H1 (cell line): ENCODE results near the gene VAT1L. TPM values are rescaled to one million over a fixed set of nuclear protein-coding genes. Genes with fewer than 3 reads are reported as not detected.

Source experiments
- CTCF ChIA-PET: fragments of 300-600 bp; sonication (Branson Sonifier 250); formaldehyde crosslinking; loops from one replicate; lab custom pipeline; 2021; ENCODE audit not compliant: partially characterized antibody; lab: Charles Lee
- POLR2A ChIA-PET: fragments of 300-600 bp; sonication (Branson Sonifier 250); formaldehyde crosslinking; loops from one replicate; lab custom pipeline; 2021; ENCODE audit warnings: inconsistent platforms; ENCODE audit not compliant: partially characterized antibody; lab: Charles Lee
- DNase-seq, 2 experiments: peaks; one replicate each; pipeline versions ENCODE4 v3.0.0 to v3.0.0-alpha.2; 2010 to 2022; ENCODE audit warnings: low spot score in 2 of 2, low read depth in 1 of 2, mixed read lengths in 1 of 2
- FAIRE-seq: peaks from 2 replicates; lab custom pipeline; 2011; peaks lifted over from hg19 to GRCh38; lab: Jason Lieb, UNC
- H2AFZ ChIP-seq: 2 replicates; pipeline ENCODE4 v1.8.1; 2012; ENCODE audit warnings: low read length, inconsistent platforms
- H2AK5ac ChIP-seq: 2 replicates; pipeline ENCODE4 v1.6.1; 2013; ENCODE audit warnings: low read depth, low read length
- H2BK120ac ChIP-seq: replicated peaks from 2 replicates; pipeline ENCODE3; 2013; ENCODE audit warnings: low read depth, low read length, inconsistent platforms
- H2BK12ac ChIP-seq: 2 replicates; pipeline ENCODE4 v1.6.1; 2013; ENCODE audit warnings: low read depth, low read length
- H2BK15ac ChIP-seq: 2 replicates; pipeline ENCODE4 v1.6.1; 2013; ENCODE audit warnings: low read length
- H2BK20ac ChIP-seq: 2 replicates; pipeline ENCODE4 v1.6.1; 2013; ENCODE audit warnings: low read length
- H2BK5ac ChIP-seq: 2 replicates; pipeline ENCODE4 v1.6.1; 2013; ENCODE audit warnings: low read depth, low read length
- H3K14ac ChIP-seq: 2 replicates; pipeline ENCODE4 v1.6.1; 2013; ENCODE audit warnings: inconsistent platforms; ENCODE audit not compliant: insufficient read length
- H3K18ac ChIP-seq: 2 replicates; pipeline ENCODE4 v1.6.1; 2013; ENCODE audit warnings: low read length; ENCODE audit errors: extremely low read depth
- H3K23ac ChIP-seq: 2 replicates; pipeline ENCODE4 v1.6.1; 2013; ENCODE audit warnings: inconsistent platforms; ENCODE audit not compliant: insufficient read length
- H3K23me2 ChIP-seq: 2 replicates; pipeline ENCODE4 v1.6.1; 2013; ENCODE audit warnings: low read depth, low read length
- H3K27ac ChIP-seq: 2 replicates; pipeline ENCODE4 v1.6.1; 2011; ENCODE audit warnings: low read depth, low read length, inconsistent platforms
- H3K27me3 ChIP-seq, 4 experiments: replicated peaks in 1 of 4; 1 replicate in 1 of 4; 2 replicates in 3 of 4; pipeline versions ENCODE4 v1.6.1 to v1.8.1; 2011 to 2013; ENCODE audit warnings: low read length in 3 of 4, mild to moderate bottlenecking in 3 of 4, inconsistent platforms in 2 of 4, mixed read lengths in 2 of 4, moderate library complexity in 1 of 4; ENCODE audit not compliant: control insufficient read depth in 3 of 4, insufficient read depth in 3 of 4; ENCODE audit errors: extremely low read depth in 1 of 4
- H3K36me3 ChIP-seq, 4 experiments: 2 replicates each; pipeline versions ENCODE4 v1.6.1 to v1.8.1; 2011 to 2013; ENCODE audit warnings: mild to moderate bottlenecking in 4 of 4, low read length in 3 of 4, moderate library complexity in 2 of 4, control low read depth in 1 of 4, inconsistent platforms in 1 of 4; ENCODE audit not compliant: insufficient read depth in 4 of 4, control insufficient read depth in 2 of 4
- H3K4ac ChIP-seq: replicated peaks from 2 replicates; pipeline ENCODE3; 2013; ENCODE audit warnings: low read length, low read depth, mixed read lengths, inconsistent platforms; ENCODE audit not compliant: insufficient read length
- H3K4me1 ChIP-seq, 4 experiments: replicated peaks in 1 of 4; 1 replicate in 1 of 4; 2 replicates in 3 of 4; pipeline versions ENCODE4 v1.6.1 to v1.8.1; 2011 to 2013; ENCODE audit warnings: low read length in 3 of 4, inconsistent platforms in 2 of 4, mixed read lengths in 1 of 4; ENCODE audit not compliant: insufficient read depth in 4 of 4, control insufficient read depth in 3 of 4
- H3K4me2 ChIP-seq, 2 experiments: 2 replicates each; pipeline versions ENCODE4 v1.6.1 to v1.8.1; 2011 to 2013; ENCODE audit warnings: low read depth in 2 of 2, low read length in 2 of 2, control low read depth in 1 of 2, inconsistent platforms in 1 of 2, mild to moderate bottlenecking in 1 of 2; ENCODE audit not compliant: insufficient read depth in 1 of 2
- H3K4me3 ChIP-seq, 4 experiments: fragments of 200-600, 300-600 bp in 1 of 4; sonication (generic), shearing (Covaris generic), sonication (Bioruptor Twin) in 1 of 4; 2 replicates each; pipeline versions ENCODE4 v1.5.1 to v1.8.1; 2011 to 2016; ENCODE audit warnings: low read length in 4 of 4, low read depth in 3 of 4, control low read depth in 2 of 4, inconsistent platforms in 2 of 4, mild to moderate bottlenecking in 2 of 4, mixed read lengths in 1 of 4, moderate library complexity in 1 of 4; ENCODE audit not compliant: insufficient read depth in 2 of 4; ENCODE audit errors: extremely low read depth in 1 of 4
- H3K56ac ChIP-seq: replicated peaks from 2 replicates; pipeline ENCODE3; 2013; ENCODE audit warnings: low read depth, mild to moderate bottlenecking, mixed read lengths, low read length, inconsistent platforms; ENCODE audit not compliant: insufficient read length
- H3K79me1 ChIP-seq: 2 replicates; pipeline ENCODE4 v1.6.1; 2013; ENCODE audit warnings: low read depth, low read length, control low read depth
- H3K79me2 ChIP-seq, 2 experiments: 2 replicates each; pipeline versions ENCODE4 v1.6.1 to v1.8.1; 2012 to 2013; ENCODE audit warnings: low read length in 2 of 2, mild to moderate bottlenecking in 2 of 2, inconsistent platforms in 1 of 2; ENCODE audit not compliant: insufficient read depth in 2 of 2, control insufficient read depth in 1 of 2
- H3K9ac ChIP-seq, 4 experiments: replicated peaks in 1 of 4; 1 replicate in 1 of 4; 2 replicates in 3 of 4; pipeline versions ENCODE4 v1.6.1 to v1.8.1; 2011 to 2013; ENCODE audit warnings: low read depth in 3 of 4, low read length in 3 of 4, control low read depth in 2 of 4, mild to moderate bottlenecking in 2 of 4, moderate library complexity in 2 of 4, inconsistent platforms in 1 of 4; ENCODE audit errors: extremely low read depth in 1 of 4
- H3K9me3 ChIP-seq, 2 experiments: 2 replicates each; pipeline versions ENCODE4 v1.6.1 to v1.8.1; 2012 to 2013; ENCODE audit warnings: mild to moderate bottlenecking in 2 of 2, moderate library complexity in 2 of 2, control low read depth in 1 of 2, inconsistent platforms in 1 of 2, low read depth in 1 of 2, low read length in 1 of 2, mixed read lengths in 1 of 2; ENCODE audit not compliant: insufficient read depth in 2 of 2
- H4K20me1 ChIP-seq, 2 experiments: replicated peaks in 1 of 2; 2 replicates each; pipeline versions ENCODE3 to v1.8.1; 2011 to 2013; ENCODE audit warnings: inconsistent platforms in 2 of 2, low read length in 2 of 2, mild to moderate bottlenecking in 1 of 2; ENCODE audit not compliant: insufficient read depth in 2 of 2, control insufficient read depth in 1 of 2
- H4K5ac ChIP-seq: 2 replicates; pipeline ENCODE4 v1.6.1; 2013; ENCODE audit warnings: low read length, low read depth, mixed read lengths, inconsistent platforms; ENCODE audit not compliant: insufficient read length
- H4K8ac ChIP-seq: 2 replicates; pipeline ENCODE4 v1.8.0; 2013; ENCODE audit warnings: mild to moderate bottlenecking, moderate library complexity, low read length, inconsistent platforms; ENCODE audit not compliant: insufficient read depth; ENCODE audit errors: extremely low read depth
- H4K91ac ChIP-seq: replicated peaks from 2 replicates; pipeline ENCODE3; 2013; ENCODE audit warnings: low read length, mixed read lengths, inconsistent platforms; ENCODE audit not compliant: insufficient read length
- BACH1 ChIP-seq: IDR thresholded peaks from 2 replicates; pipeline ENCODE4 v1.6.1; 2012; ENCODE audit warnings: low read length, improper control_type of control experiment
- CEBPB ChIP-seq: IDR thresholded peaks from 2 replicates; pipeline ENCODE4 v1.6.1; 2012; ENCODE audit warnings: low read depth, low read length
- EP300 ChIP-seq, 2 experiments: IDR thresholded peaks; 1 replicate in 1 of 2; 2 replicates in 1 of 2; pipeline ENCODE4 v1.6.1; 2011 to 2012; ENCODE audit warnings: low read depth in 2 of 2, low read length in 2 of 2, mild to moderate bottlenecking in 2 of 2, borderline replicate concordance in 1 of 2, inconsistent platforms in 1 of 2, moderate library complexity in 1 of 2
- GABPA ChIP-seq: IDR thresholded peaks from 2 replicates; pipeline ENCODE4 v1.6.1; 2011; ENCODE audit warnings: mild to moderate bottlenecking, low read length, moderate library complexity, borderline replicate concordance; ENCODE audit not compliant: insufficient read depth
- HDAC6 ChIP-seq: IDR thresholded peaks from one replicate; pipeline ENCODE4 v1.7.1; 2012; ENCODE audit warnings: low read depth, mild to moderate bottlenecking, inconsistent platforms, low read length, moderate library complexity
- KDM1A ChIP-seq: fragments of 200-600, 300-600 bp; sonication (generic); IDR thresholded peaks from 2 replicates; pipeline ENCODE4 v1.7.1; 2016; ENCODE audit warnings: mild to moderate bottlenecking, low read length, borderline replicate concordance
- KDM4A ChIP-seq: IDR thresholded peaks from one replicate; pipeline ENCODE4 v1.7.1; 2012; ENCODE audit warnings: low read depth, mild to moderate bottlenecking, moderate library complexity, low read length, inconsistent platforms; ENCODE audit not compliant: severe bottlenecking
- RAD21 ChIP-seq, 2 experiments: IDR thresholded peaks in 1 of 2; conservative IDR thresholded peaks in 1 of 2; 2 replicates each; pipeline ENCODE4 v1.6.1; 2011; ENCODE audit warnings: low read depth in 2 of 2, low read length in 2 of 2, improper control_type of control experiment in 1 of 2, inconsistent platforms in 1 of 2, mild to moderate bottlenecking in 1 of 2, moderate library complexity in 1 of 2
- RFX5 ChIP-seq: IDR thresholded peaks from 2 replicates; pipeline ENCODE4 v1.6.1; 2011; ENCODE audit warnings: low read depth, low read length, improper control_type of control experiment, borderline replicate concordance
- RNF2 ChIP-seq: fragments of 200-900, 300-1000 bp; sonication (generic); IDR thresholded peaks from 2 replicates; pipeline ENCODE4 v1.7.1; 2016; ENCODE audit warnings: borderline replicate concordance, low read depth, mild to moderate bottlenecking, antibody characterized with exemption, low read length; ENCODE audit not compliant: poor library complexity, severe bottlenecking; ENCODE audit errors: missing control alignments
- SIRT6 ChIP-seq: IDR thresholded peaks from one replicate; pipeline ENCODE4 v1.7.1; 2012; ENCODE audit warnings: low read length, inconsistent platforms
- SP1 ChIP-seq: IDR thresholded peaks from 2 replicates; pipeline ENCODE4 v1.6.1; 2011; ENCODE audit warnings: low read depth, low read length
- YY1 ChIP-seq: IDR thresholded peaks from 2 replicates; pipeline ENCODE4 v1.6.1; 2011; ENCODE audit warnings: low read depth, mild to moderate bottlenecking, low read length
- WGBS, 2 experiments: shearing (Covaris generic) in 1 of 2; methylation state at CpG; one replicate each; pipeline versions ENCODE4 v1.1.6 to v1.1.7; 2013 to 2015; ENCODE audit warnings: low lambda C conversion rate in 2 of 2, mixed read lengths in 2 of 2, inconsistent platforms in 1 of 2, low coverage in 1 of 2, missing lambda C conversion rate in 1 of 2; ENCODE audit not compliant: insufficient replicate concordance in 2 of 2, insufficient coverage in 1 of 2, insufficient read length in 1 of 2; ENCODE audit errors: extremely low coverage in 1 of 2, missing lambda C conversion rate in 1 of 2; 5-methylcytosine and 5-hydroxymethylcytosine counted together
- polyA plus RNA-seq, 7 experiments: library from polyadenylated mRNA; depleted of rRNA in 3 of 7; stranded (reverse) in 5 of 7; unstranded in 2 of 7; fragments of >200 nt in 5 of 7; fragments of 200-250 nt in 2 of 7; gene quantifications; 1 replicate in 5 of 7; 2 replicates in 1 of 7; 4 replicates in 1 of 7; pipeline versions ENCODE4 v1.2.1 to v1.2.3, GENCODE V29; 2011 to 2013; ENCODE audit warnings: missing spikeins in 2 of 7, mixed read lengths in 2 of 7
- total RNA-seq: library from RNA; stranded (reverse); fragmentation: NEBNext Ultra II Directional; extraction: Animal tissue kit (Norgen Biotek cat#: 25700); gene quantifications from 2 replicates; pipeline ENCODE4 v1.2.1, GENCODE V29; 2021

VAT1L gene
- total and polyA plus RNA-seq, 2 of the 8 experiments (the other 6 are each of a cell fraction or from before 2014, with no cell fraction given): 46.3 to 48.2 TPM

GRCh38 chr16:77812856-77813500 is 24.6 kb downstream of the VAT1L start:
- H4K8ac ChIP-seq: no peak overlapping the region
- H3K9ac ChIP-seq: no peak overlapping the region
- WGBS, 2 experiments: 96% methylated on average over 2 of the region's 2 CpGs; no CpG with 5 or more reads in 1 of the 2 experiments
- H4K91ac ChIP-seq: no peak overlapping the region
- FAIRE-seq (no peak), DNase-seq (no peak)
- H3K4ac ChIP-seq: no peak overlapping the region
- H3K36me3 ChIP-seq: peaks cover 0 to 11% (median 3%) of the 10 kb centered on the region in 4 experiments; a peak in 4 of 8 replicates
- no peak overlapping the region for H3K4me2 ChIP-seq
- H3K23me2 ChIP-seq: no peaks in the 10 kb centered on the region
- no peak overlapping the region for H2AFZ ChIP-seq
- H3K9me3 ChIP-seq: peaks cover 5 to 7% of the 10 kb centered on the region in 2 experiments; a peak in 3 of 4 replicates
- no peak overlapping the region; the same call in 1 of the 2 replicates for H3K27ac ChIP-seq
- no peak overlapping the region for H2BK20ac ChIP-seq
- no peaks in the 10 kb centered on the region for H3K79me1 ChIP-seq
- no peak overlapping the region for H3K23ac ChIP-seq
- POLR2A ChIA-PET: no interaction called here
- no peak overlapping the region for H2BK15ac ChIP-seq
- no peak overlapping the region for H2AK5ac ChIP-seq
- H3K56ac ChIP-seq: no peak overlapping the region
- no peak overlapping the region for H2BK120ac ChIP-seq
- H3K79me2 ChIP-seq: peaks cover 0 to 16% of the 10 kb centered on the region in 2 experiments; a peak in 2 of 4 replicates
- no peak overlapping the region for H2BK12ac ChIP-seq
- H3K27me3 ChIP-seq: no peaks in the 10 kb centered on the region
- no peaks in the 10 kb centered on the region for H4K20me1 ChIP-seq
- H3K4me1 ChIP-seq: no peaks in the 10 kb centered on the region
- H3K4me3 ChIP-seq: no peak overlapping the region
- H2BK5ac ChIP-seq: no peak overlapping the region
- no peak overlapping the region for H3K14ac ChIP-seq
- no peak overlapping the region for H3K18ac ChIP-seq
- CTCF ChIA-PET: no interaction called here
- H4K5ac ChIP-seq: no peak overlapping the region
- TF ChIP-seq KDM1A (no peak), GABPA (no peak), RFX5 (no peak), EP300 (IDR thresholded peaks at IDR 0.05; ENCODE audit: borderline replicate concordance in 1 of 2, low read depth in 2 of 2, low read length in 2 of 2) (no peak), CEBPB (no peak), BACH1 (no peak), KDM4A (no peak), SP1 (no peak), HDAC6 (no peak), YY1 (no peak), SIRT6 (no peak), RAD21 (IDR thresholded peaks at IDR 0.05 in 1 of 2, conservative IDR thresholded peaks at IDR 0.05 in 1 of 2; ENCODE audit: low read depth in 2 of 2, low read length in 2 of 2) (no peak), RNF2 (no peak)
